Measurements from ENCODE around the gene FABP6.

DNA sequence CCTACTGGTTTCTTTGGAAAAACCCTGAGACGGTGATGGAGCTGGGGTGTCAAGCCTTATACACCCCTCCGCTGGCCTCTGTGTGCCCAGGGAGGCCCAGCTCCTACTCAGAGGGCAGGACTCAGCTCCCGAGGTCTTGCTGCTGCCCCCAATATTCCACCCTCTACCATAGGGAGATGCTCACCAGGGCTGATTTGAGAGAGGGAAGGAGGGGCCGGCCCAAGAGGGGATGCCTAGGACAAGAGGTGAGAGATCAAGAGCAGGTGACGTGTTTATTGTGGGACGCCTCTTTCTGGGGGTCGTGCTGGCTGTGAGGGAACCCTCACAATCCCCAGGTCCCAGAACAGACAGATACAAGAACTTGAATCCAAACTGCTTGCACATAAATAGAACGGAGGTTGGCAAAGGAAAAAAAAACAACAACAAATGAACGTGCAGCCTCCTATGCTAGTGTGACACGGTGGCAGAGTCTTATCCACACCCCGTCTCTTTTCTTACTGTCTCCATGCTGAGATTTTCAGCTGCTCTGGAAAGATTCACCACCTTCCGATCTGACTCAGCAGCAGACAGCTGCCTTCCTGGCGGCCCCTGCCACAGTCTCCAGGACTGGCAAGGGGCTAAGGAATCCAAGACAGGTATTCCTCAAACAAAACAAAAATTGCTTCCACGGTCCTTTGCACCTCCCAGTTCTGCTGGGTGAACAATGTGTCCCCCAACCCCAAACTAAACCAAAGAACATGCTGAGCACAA, 22.3 kb downstream of the FABP6 start:
- TF ChIP-seq, protein P1, sequence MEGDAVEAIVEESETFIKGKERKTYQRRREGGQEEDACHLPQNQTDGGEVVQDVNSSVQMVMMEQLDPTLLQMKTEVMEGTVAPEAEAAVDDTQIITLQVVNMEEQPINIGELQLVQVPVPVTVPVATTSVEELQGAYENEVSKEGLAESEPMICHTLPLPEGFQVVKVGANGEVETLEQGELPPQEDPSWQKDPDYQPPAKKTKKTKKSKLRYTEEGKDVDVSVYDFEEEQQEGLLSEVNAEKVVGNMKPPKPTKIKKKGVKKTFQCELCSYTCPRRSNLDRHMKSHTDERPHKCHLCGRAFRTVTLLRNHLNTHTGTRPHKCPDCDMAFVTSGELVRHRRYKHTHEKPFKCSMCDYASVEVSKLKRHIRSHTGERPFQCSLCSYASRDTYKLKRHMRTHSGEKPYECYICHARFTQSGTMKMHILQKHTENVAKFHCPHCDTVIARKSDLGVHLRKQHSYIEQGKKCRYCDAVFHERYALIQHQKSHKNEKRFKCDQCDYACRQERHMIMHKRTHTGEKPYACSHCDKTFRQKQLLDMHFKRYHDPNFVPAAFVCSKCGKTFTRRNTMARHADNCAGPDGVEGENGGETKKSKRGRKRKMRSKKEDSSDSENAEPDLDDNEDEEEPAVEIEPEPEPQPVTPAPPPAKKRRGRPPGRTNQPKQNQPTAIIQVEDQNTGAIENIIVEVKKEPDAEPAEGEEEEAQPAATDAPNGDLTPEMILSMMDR (IDR thresholded peaks at IDR 0.05), result no peak
- TF ChIP-seq POLR2AphosphoS5 (IDR thresholded peaks at IDR 0.05; ENCODE audit: low read depth, low read length) (no peak), SIN3A (IDR thresholded peaks at IDR 0.05; ENCODE audit: borderline replicate concordance, insufficient read depth, low read depth, low read length) (no peak)
- TF ChIP-seq, protein P2, sequence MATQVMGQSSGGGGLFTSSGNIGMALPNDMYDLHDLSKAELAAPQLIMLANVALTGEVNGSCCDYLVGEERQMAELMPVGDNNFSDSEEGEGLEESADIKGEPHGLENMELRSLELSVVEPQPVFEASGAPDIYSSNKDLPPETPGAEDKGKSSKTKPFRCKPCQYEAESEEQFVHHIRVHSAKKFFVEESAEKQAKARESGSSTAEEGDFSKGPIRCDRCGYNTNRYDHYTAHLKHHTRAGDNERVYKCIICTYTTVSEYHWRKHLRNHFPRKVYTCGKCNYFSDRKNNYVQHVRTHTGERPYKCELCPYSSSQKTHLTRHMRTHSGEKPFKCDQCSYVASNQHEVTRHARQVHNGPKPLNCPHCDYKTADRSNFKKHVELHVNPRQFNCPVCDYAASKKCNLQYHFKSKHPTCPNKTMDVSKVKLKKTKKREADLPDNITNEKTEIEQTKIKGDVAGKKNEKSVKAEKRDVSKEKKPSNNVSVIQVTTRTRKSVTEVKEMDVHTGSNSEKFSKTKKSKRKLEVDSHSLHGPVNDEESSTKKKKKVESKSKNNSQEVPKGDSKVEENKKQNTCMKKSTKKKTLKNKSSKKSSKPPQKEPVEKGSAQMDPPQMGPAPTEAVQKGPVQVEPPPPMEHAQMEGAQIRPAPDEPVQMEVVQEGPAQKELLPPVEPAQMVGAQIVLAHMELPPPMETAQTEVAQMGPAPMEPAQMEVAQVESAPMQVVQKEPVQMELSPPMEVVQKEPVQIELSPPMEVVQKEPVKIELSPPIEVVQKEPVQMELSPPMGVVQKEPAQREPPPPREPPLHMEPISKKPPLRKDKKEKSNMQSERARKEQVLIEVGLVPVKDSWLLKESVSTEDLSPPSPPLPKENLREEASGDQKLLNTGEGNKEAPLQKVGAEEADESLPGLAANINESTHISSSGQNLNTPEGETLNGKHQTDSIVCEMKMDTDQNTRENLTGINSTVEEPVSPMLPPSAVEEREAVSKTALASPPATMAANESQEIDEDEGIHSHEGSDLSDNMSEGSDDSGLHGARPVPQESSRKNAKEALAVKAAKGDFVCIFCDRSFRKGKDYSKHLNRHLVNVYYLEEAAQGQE (IDR thresholded peaks at IDR 0.05; ENCODE audit: insufficient read depth in 1 of 2, low read depth in 2 of 2, low read length in 1 of 2), result no peak
